GM12864 (cell line): ENCODE measurements around the gene PTDSS2.

Experiments used
- DNase-seq: peaks from one replicate; pipeline ENCODE4 v3.0.0-alpha.2; 2011; ENCODE audit warnings: low read depth
- H3K4me3 ChIP-seq: 2 replicates; pipeline ENCODE4 v1.5.1; 2011; ENCODE audit warnings: mild to moderate bottlenecking, low read depth, low read length, control low read depth
- CTCF ChIP-seq: IDR thresholded peaks from 2 replicates; pipeline ENCODE4 v1.5.1; 2011; ENCODE audit warnings: low read depth, mild to moderate bottlenecking, moderate library complexity, low read length, control low read depth, inconsistent platforms; ENCODE audit errors: missing control alignments

The PTDSS2 gene

GRCh38 chr11:502288-503178, 52.5 kb downstream of the PTDSS2 start:
- no peak for TF ChIP-seq CTCF
- no peak for DNase-seq
- no peak overlapping the region for H3K4me3 ChIP-seq

- H3K4me3 ChIP-seq: peak overlapping the region; percentile 63
- no peak for TF ChIP-seq CTCF
- DNase-seq: peak; percentile 65
Measured at GRCh38 chr11:503179-503981, 53.3 kb downstream of the PTDSS2 start.

- DNase-seq: no peak
- H3K4me3 ChIP-seq: peak overlapping the region; percentile 63
- TF ChIP-seq CTCF: no peak
Measured at GRCh38 chr11:504053-504993, 54.2 kb downstream of the PTDSS2 start.

- no peak for DNase-seq
- TF ChIP-seq CTCF: no peak
- H3K4me3 ChIP-seq: peak overlapping the region; percentile 63
Measured at GRCh38 chr11:504994-505344, 54.9 kb downstream of the PTDSS2 start.

- DNase-seq: peak; percentile 91
- no peak for TF ChIP-seq CTCF
- peak overlapping the region; percentile 63 for H3K4me3 ChIP-seq
Measured at GRCh38 chr11:506238-506994, 56.3 kb downstream of the PTDSS2 start.
